Chondrocyte (in vitro differentiated cells): ENCODE data around the gene CHRNA1. TPM values are rescaled to one million over a fixed set of nuclear protein-coding genes. Genes with fewer than 3 reads are reported as not detected.

Experiments used
- DNase-seq: peaks from one replicate; pipeline ENCODE4 v3.0.0; 2021; ENCODE audit warnings: mixed read lengths, low spot score
- H3K27ac Mint-ChIP-seq: one replicate; pipeline ENCODE4 v1.8.0; 2021; ENCODE audit warnings: mild to moderate bottlenecking, moderate library complexity, mixed read lengths; ENCODE audit not compliant: unreplicated experiment
- H3K27me3 Mint-ChIP-seq: 2 replicates; pipeline ENCODE4 v1.8.0; 2021; ENCODE audit warnings: low read depth, mixed read lengths
- H3K36me3 Mint-ChIP-seq: 2 replicates; pipeline ENCODE4 v1.8.0; 2021; ENCODE audit warnings: low read depth, mixed read lengths
- H3K4me1 Mint-ChIP-seq: 2 replicates; pipeline ENCODE4 v1.8.0; 2021; ENCODE audit warnings: low read depth, mild to moderate bottlenecking, mixed read lengths
- H3K4me3 Mint-ChIP-seq: one replicate; pipeline ENCODE4 v1.8.0; 2021; ENCODE audit warnings: mild to moderate bottlenecking, moderate library complexity, mixed read lengths; ENCODE audit not compliant: unreplicated experiment
- H3K9me3 Mint-ChIP-seq: 2 replicates; pipeline ENCODE4 v1.8.0; 2021; ENCODE audit warnings: low read depth, mixed read lengths
- CTCF ChIP-seq: fragments of 200-600 bp; sonication (generic); IDR thresholded peaks from 2 replicates; pipeline ENCODE4 v1.5.0; 2021; ENCODE audit warnings: antibody characterized with exemption, mild to moderate bottlenecking, moderate library complexity
- total RNA-seq: library from RNA; stranded (reverse); gene quantifications from 3 replicates; pipeline ENCODE4 v1.2.1, GENCODE V29; 2021

The CHRNA1 gene
- total RNA-seq, 1 donor from 2014 or later: 0.30 TPM

GRCh38 chr2:174744111-174744510 lies 20.2 kb downstream of the CHRNA1 start:
- no peak overlapping the region for H3K27ac Mint-ChIP-seq
- H3K9me3 Mint-ChIP-seq: no peaks in the 10 kb centered on the region
- peaks cover 14% of the 10 kb centered on the region for H3K27me3 Mint-ChIP-seq
- H3K4me1 Mint-ChIP-seq: peaks cover 3% of the 10 kb centered on the region
- no peaks in the 10 kb centered on the region for H3K36me3 Mint-ChIP-seq
- no peak for TF ChIP-seq CTCF
- H3K4me3 Mint-ChIP-seq: no peak overlapping the region
- no peak for DNase-seq

GRCh38 chr2:174740721-174741120 lies 23.6 kb downstream of the CHRNA1 start:
- H3K27ac Mint-ChIP-seq: no peak overlapping the region
- no peak overlapping the region for H3K4me3 Mint-ChIP-seq
- no peaks in the 10 kb centered on the region for H3K9me3 Mint-ChIP-seq
- no peak for DNase-seq
- H3K27me3 Mint-ChIP-seq: peaks cover 22% of the 10 kb centered on the region
- H3K4me1 Mint-ChIP-seq: no peaks in the 10 kb centered on the region
- TF ChIP-seq CTCF: no peak
- no peaks in the 10 kb centered on the region for H3K36me3 Mint-ChIP-seq

- Mint-ChIP-seq H3K4me3 (no peak overlapping the region), H3K4me1 (no peaks in the 10 kb centered on the region), H3K27ac (no peak overlapping the region), H3K9me3 (no peaks in the 10 kb centered on the region), H3K36me3 (no peaks in the 10 kb centered on the region), H3K27me3 (peaks cover 22% of the 10 kb centered on the region)
- TF ChIP-seq CTCF: no peak
- no peak for DNase-seq
Measured at GRCh38 chr2:174738841-174739240, 25.4 kb downstream of the CHRNA1 start.

DNA sequence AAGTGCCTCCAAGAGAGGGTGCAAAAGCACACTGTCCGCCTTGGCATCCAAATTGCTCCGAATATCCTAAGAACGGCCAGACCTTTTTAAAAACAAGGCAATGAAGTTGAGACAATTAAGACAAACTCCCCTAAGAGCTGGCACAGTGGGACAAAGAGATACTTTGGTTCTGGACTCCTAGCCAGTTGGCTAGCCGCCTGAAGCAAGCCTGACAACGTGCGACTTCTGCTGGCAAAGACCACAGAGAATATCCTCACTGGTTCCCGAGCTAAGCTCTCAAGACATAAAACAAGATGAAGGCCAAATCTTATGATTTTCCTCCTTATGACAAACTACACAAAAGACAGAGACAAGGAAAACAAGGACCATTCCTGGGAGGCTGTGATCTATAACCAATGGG lies 32.7 kb downstream of the CHRNA1 start:
- H3K27ac Mint-ChIP-seq: no peak overlapping the region
- H3K4me1 Mint-ChIP-seq: no peaks in the 10 kb centered on the region
- no peak overlapping the region for H3K4me3 Mint-ChIP-seq
- no peak for DNase-seq
- H3K27me3 Mint-ChIP-seq: peaks cover 24% of the 10 kb centered on the region
- no peak for TF ChIP-seq CTCF
- H3K36me3 Mint-ChIP-seq: no peaks in the 10 kb centered on the region
- H3K9me3 Mint-ChIP-seq: no peaks in the 10 kb centered on the region

DNA sequence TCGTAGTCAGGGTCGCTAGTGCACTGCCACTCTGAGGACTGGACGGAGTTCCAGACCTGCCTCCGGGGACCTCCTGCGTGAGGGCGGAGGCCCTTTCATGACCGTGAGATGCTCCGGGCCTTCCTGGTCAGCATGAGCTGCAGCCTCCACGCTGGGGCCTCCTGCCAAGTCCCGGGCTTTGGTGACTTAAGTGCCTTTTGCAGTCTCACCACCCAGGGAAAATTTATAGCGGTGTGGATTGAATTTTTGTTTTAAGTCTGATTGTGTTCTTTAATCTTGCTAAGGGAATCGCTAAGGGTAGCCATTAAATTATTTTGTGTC lies 33.6 kb downstream of the CHRNA1 start:
- TF ChIP-seq CTCF: no peak
- DNase-seq: no peak
- peaks cover 31% of the 10 kb centered on the region for H3K27me3 Mint-ChIP-seq
- no peaks in the 10 kb centered on the region for H3K36me3 Mint-ChIP-seq
- H3K4me1 Mint-ChIP-seq: no peaks in the 10 kb centered on the region
- H3K27ac Mint-ChIP-seq: no peak overlapping the region
- H3K9me3 Mint-ChIP-seq: no peaks in the 10 kb centered on the region
- H3K4me3 Mint-ChIP-seq: no peak overlapping the region
